ENCODE results near the gene TRIM2. TPM values are rescaled to one million over a fixed set of nuclear protein-coding genes. Genes with fewer than 3 reads are reported as not detected.

Gene TRIM2
- total and polyA plus RNA-seq, 2 experiments from 2014 or later: 22.0 to 61.5 TPM

- TF ChIP-seq ZNF462 (CRISPR knock-in tag; IDR thresholded peaks at IDR 0.05) (no peak), NANOG (IDR thresholded peaks at IDR 0.05; ENCODE audit: borderline replicate concordance) (no peak), JUNB (IDR thresholded peaks at IDR 0.05; ENCODE audit: unreplicated experiment) (no peak), STAT1 (IDR thresholded peaks at IDR 0.05; ENCODE audit: unreplicated experiment) (no peak), EZH2phosphoT487 (IDR thresholded peaks at IDR 0.05; ENCODE audit: unreplicated experiment) (no peak)
These were observed 44.5 kb upstream of the TRIM2 start (continued) for GRCh38 chr4:153159728-153160221.

GRCh38 chr4:153160821-153161220 is 43.4 kb upstream of the TRIM2 start:
- TF ChIP-seq EZH2 (IDR thresholded peaks at IDR 0.05; ENCODE audit: low read depth, unreplicated experiment): no peak
- TF ChIP-seq CREB1 (CRISPR knock-in tag; IDR thresholded peaks at IDR 0.05; ENCODE audit: low read depth): no peak
- TF ChIP-seq STAT1 (IDR thresholded peaks at IDR 0.05; ENCODE audit: unreplicated experiment): no peak
- no peak for TF ChIP-seq NANOG (IDR thresholded peaks at IDR 0.05; ENCODE audit: borderline replicate concordance)
- TF ChIP-seq CTCF (conservative IDR thresholded peaks at IDR 0.05; ENCODE audit: low read depth in 2 of 2): no peak
- no peak for TF ChIP-seq POLR2AphosphoS5 (IDR thresholded peaks at IDR 0.05; ENCODE audit: low read depth)
- no peak for TF ChIP-seq ZNF331 (CRISPR knock-in tag; IDR thresholded peaks at IDR 0.05; ENCODE audit: low read depth)
- no peak for TF ChIP-seq ETS1 (IDR thresholded peaks at IDR 0.05)
- Histone ChIP-seq H3F3A (replicated peaks; ENCODE audit: low read depth) (no peaks in the 10 kb centered on the region), H3K9me2 (ENCODE audit: insufficient read depth) (peaks cover 3% of the 10 kb centered on the region; the same call in 1 of the 2 replicates), H3K79me2 (replicated peaks; ENCODE audit: insufficient read depth) (no peaks in the 10 kb centered on the region), H3K4me3 (no peak overlapping the region), H3K4me2 (no peak overlapping the region), H3K4me1 (ENCODE audit: insufficient read depth) (peaks cover 14% of the 10 kb centered on the region), H3K27ac (ENCODE audit: low read depth) (no peak overlapping the region), H4K20me1 (replicated peaks; ENCODE audit: insufficient read depth) (no peaks in the 10 kb centered on the region), H3K36me3 (ENCODE audit: insufficient read depth) (no peaks in the 10 kb centered on the region), H3K27me3 (ENCODE audit: insufficient read depth) (peaks cover 27% of the 10 kb centered on the region), H2AFZ (no peak overlapping the region)
- DNase-seq (ENCODE audit: low spot score) (no peak), ATAC-seq (no peak)
- Mint-ChIP-seq H3K27me3 (ENCODE audit: insufficient read depth, low read depth, poor library complexity) (peaks cover 7% of the 10 kb centered on the region), H3K36me3 (ENCODE audit: low read depth) (no peaks in the 10 kb centered on the region), H3K4me3 (no peak overlapping the region), H3K4me1 (peaks cover 18% of the 10 kb centered on the region), H3K27ac (no peak overlapping the region), H3K9me3 (peaks cover 2% of the 10 kb centered on the region; the same call in 1 of the 3 replicates)
